DOHH2 (cell line): Measurements from ENCODE around the gene TIMELESS.
"Not testable (repeated sequence)": the region's sequence is repeated elsewhere in the genome, so short reads cannot be mapped to it uniquely, and the experiment has no call there.

Source experiments
- EZH2phosphoT487 ChIP-seq: fragments of 200-600 bp; sonication (generic); IDR thresholded peaks from 2 replicates; pipeline ENCODE4 v1.6.1; 2017; ENCODE audit warnings: borderline replicate concordance, mild to moderate bottlenecking, antibody characterized with exemption, low read length, moderate library complexity, mixed read lengths
- TF ChIP-seq, protein P1 (sequence below): fragments of 200-600 bp; sonication (generic); IDR thresholded peaks from one replicate; pipeline ENCODE4 v1.5.1; 2014; ENCODE audit warnings: antibody characterized with exemption, mild to moderate bottlenecking, low read depth, low read length; ENCODE audit not compliant: poor library complexity, severe bottlenecking

- TF ChIP-seq, protein P1, sequence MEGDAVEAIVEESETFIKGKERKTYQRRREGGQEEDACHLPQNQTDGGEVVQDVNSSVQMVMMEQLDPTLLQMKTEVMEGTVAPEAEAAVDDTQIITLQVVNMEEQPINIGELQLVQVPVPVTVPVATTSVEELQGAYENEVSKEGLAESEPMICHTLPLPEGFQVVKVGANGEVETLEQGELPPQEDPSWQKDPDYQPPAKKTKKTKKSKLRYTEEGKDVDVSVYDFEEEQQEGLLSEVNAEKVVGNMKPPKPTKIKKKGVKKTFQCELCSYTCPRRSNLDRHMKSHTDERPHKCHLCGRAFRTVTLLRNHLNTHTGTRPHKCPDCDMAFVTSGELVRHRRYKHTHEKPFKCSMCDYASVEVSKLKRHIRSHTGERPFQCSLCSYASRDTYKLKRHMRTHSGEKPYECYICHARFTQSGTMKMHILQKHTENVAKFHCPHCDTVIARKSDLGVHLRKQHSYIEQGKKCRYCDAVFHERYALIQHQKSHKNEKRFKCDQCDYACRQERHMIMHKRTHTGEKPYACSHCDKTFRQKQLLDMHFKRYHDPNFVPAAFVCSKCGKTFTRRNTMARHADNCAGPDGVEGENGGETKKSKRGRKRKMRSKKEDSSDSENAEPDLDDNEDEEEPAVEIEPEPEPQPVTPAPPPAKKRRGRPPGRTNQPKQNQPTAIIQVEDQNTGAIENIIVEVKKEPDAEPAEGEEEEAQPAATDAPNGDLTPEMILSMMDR = not testable (repeated sequence)
- TF ChIP-seq EZH2phosphoT487 = not testable (repeated sequence)
These were observed 49.8 kb downstream of the TIMELESS start for GRCh38 chr12:56399466-56399865.
